Panc1 (cell line): ENCODE results near the gene SREK1. TPM values are rescaled to one million over a fixed set of nuclear protein-coding genes. Genes with fewer than 3 reads are reported as not detected.

Experiments used
- ATAC-seq: fragments of 200-7000 bp; cut with Tn5 transposase; 2 replicates; pipeline ENCODE4 v1.9.1; 2020; ENCODE audit warnings: mild to moderate bottlenecking, moderate library complexity
- BruUV-seq: library from RNA; stranded (reverse); fragments of 400-500 nt; replicated peaks from 2 replicates; lab custom pipeline; 2021; lab: Mats Ljungman, UMichigan
- CTCF ChIA-PET: fragments of 300-600 bp; sonication (Branson Sonifier 250); formaldehyde crosslinking; loops from one replicate; lab custom pipeline; 2022; ENCODE audit warnings: antibody characterized with exemption; lab: Charles Lee
- POLR2A ChIA-PET: fragments of 300-600 bp; sonication (Branson Sonifier 250); formaldehyde crosslinking; loops from one replicate; lab custom pipeline; 2022; ENCODE audit warnings: antibody characterized with exemption; lab: Charles Lee
- DNase-seq: peaks from one replicate; pipeline ENCODE4 v3.0.0-alpha.2; 2010; ENCODE audit warnings: low read depth, low spot score
- H3K27ac ChIP-seq: 2 replicates; pipeline ENCODE4 v1.5.1; 2011; ENCODE audit warnings: mild to moderate bottlenecking, low read length, inconsistent platforms
- H3K27me3 ChIP-seq: fragments of 200-500 bp; sonication (Bioruptor generic); 2 replicates; pipeline ENCODE4 v1.6.0; 2014; ENCODE audit warnings: low read length, inconsistent platforms; ENCODE audit not compliant: control insufficient read depth, insufficient read depth
- H3K36me3 ChIP-seq: fragments of 200-500 bp; sonication (Bioruptor generic); 2 replicates; pipeline ENCODE4 v1.5.1; 2014; ENCODE audit warnings: inconsistent platforms, mild to moderate bottlenecking, low read length, moderate library complexity; ENCODE audit not compliant: control insufficient read depth, insufficient read depth
- H3K4me1 ChIP-seq: 2 replicates; pipeline ENCODE4 v1.5.1; 2011; ENCODE audit warnings: inconsistent platforms, mild to moderate bottlenecking, low read length, moderate library complexity; ENCODE audit not compliant: control insufficient read depth, insufficient read depth
- H3K4me3 ChIP-seq, 2 experiments: 2 replicates each; pipeline ENCODE4 v1.5.1; 2011 to 2012; ENCODE audit warnings: low read depth in 2 of 2, low read length in 2 of 2, mild to moderate bottlenecking in 2 of 2, inconsistent platforms in 1 of 2, moderate library complexity in 1 of 2
- H3K9me3 ChIP-seq: fragments of 200-500 bp; sonication (Bioruptor generic); 2 replicates; pipeline ENCODE4 v1.5.1; 2014; ENCODE audit warnings: low read depth, mild to moderate bottlenecking, inconsistent platforms, low read length, moderate library complexity; ENCODE audit not compliant: control insufficient read depth, insufficient read depth
- POLR2AphosphoS5 ChIP-seq: IDR thresholded peaks from 2 replicates; pipeline ENCODE4 v1.6.1; 2012; ENCODE audit warnings: mild to moderate bottlenecking, low read depth, low read length, moderate library complexity
- SIN3A ChIP-seq: IDR thresholded peaks from 2 replicates; pipeline ENCODE4 v1.6.1; 2012; ENCODE audit warnings: low read depth, mild to moderate bottlenecking, low read length, moderate library complexity, borderline replicate concordance; ENCODE audit not compliant: insufficient read depth
- TCF7L2 ChIP-seq: IDR thresholded peaks from 2 replicates; pipeline ENCODE4 v1.6.1; 2011; ENCODE audit warnings: mild to moderate bottlenecking, low read depth, low read length, inconsistent platforms
- in situ Hi-C: cut with HindIII; loops from 2 replicates; pipeline ENCODE4 v1.10.0; 2016; ENCODE audit warnings: low sequenced_read_pairs, low pct_unique_long_range_greater_than_20kb
- intact Hi-C: fragments of 100-400 bp; cut with micrococcal nuclease; formaldehyde crosslinking; loops from one replicate; pipeline ENCODE4 v1.10.0; 2022; ENCODE audit not compliant: unreplicated experiment
- total RNA-seq: library from RNA; stranded (reverse); gene quantifications from one replicate; pipeline ENCODE4 v1.2.1, GENCODE V29; 2021; ENCODE audit not compliant: unreplicated experiment
- TF ChIP-seq, protein P1 (sequence below), 2 experiments: IDR thresholded peaks; 2 replicates each; pipeline ENCODE4 v1.6.1; 2011 to 2012; ENCODE audit warnings: low read depth in 2 of 2, control low read depth in 1 of 2, low read length in 1 of 2, mild to moderate bottlenecking in 1 of 2, moderate library complexity in 1 of 2; ENCODE audit not compliant: insufficient read depth in 1 of 2
- TF ChIP-seq, protein P2 (sequence below): fragments of 450-650 bp; IDR thresholded peaks from 2 replicates; pipeline ENCODE4 v1.5.1; 2017; ENCODE audit warnings: mild to moderate bottlenecking

Gene SREK1
- total RNA-seq, 1 experiment from 2014 or later = 89.7 TPM

DNA sequence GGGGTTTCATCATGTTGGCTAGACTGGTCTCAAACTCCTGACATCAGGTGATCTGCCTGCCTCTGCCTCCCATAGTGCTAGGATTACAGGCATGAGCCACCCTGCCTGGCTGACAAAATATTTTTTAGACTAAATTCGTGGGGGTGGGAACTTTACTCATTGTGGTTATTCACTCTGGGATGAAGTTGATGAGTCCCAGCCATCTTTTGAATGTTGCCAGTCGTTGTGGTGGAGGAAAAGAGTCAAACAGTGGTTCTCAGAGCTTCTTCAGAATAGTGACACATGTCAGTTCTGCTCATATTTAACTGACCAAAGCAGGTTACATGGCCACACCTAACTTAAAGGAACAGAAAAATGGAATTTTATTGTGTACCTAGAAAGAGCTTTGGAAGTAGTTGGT lies 6.9 kb downstream of the SREK1 start:
- CTCF ChIA-PET = no interaction called here
- H3K4me1 ChIP-seq = peaks cover 18% of the 10 kb centered on the region
- H3K9me3 ChIP-seq = no peaks in the 10 kb centered on the region
- TF ChIP-seq TCF7L2 (no peak), POLR2AphosphoS5 (no peak), SIN3A (no peak)
- TF ChIP-seq, protein P1, sequence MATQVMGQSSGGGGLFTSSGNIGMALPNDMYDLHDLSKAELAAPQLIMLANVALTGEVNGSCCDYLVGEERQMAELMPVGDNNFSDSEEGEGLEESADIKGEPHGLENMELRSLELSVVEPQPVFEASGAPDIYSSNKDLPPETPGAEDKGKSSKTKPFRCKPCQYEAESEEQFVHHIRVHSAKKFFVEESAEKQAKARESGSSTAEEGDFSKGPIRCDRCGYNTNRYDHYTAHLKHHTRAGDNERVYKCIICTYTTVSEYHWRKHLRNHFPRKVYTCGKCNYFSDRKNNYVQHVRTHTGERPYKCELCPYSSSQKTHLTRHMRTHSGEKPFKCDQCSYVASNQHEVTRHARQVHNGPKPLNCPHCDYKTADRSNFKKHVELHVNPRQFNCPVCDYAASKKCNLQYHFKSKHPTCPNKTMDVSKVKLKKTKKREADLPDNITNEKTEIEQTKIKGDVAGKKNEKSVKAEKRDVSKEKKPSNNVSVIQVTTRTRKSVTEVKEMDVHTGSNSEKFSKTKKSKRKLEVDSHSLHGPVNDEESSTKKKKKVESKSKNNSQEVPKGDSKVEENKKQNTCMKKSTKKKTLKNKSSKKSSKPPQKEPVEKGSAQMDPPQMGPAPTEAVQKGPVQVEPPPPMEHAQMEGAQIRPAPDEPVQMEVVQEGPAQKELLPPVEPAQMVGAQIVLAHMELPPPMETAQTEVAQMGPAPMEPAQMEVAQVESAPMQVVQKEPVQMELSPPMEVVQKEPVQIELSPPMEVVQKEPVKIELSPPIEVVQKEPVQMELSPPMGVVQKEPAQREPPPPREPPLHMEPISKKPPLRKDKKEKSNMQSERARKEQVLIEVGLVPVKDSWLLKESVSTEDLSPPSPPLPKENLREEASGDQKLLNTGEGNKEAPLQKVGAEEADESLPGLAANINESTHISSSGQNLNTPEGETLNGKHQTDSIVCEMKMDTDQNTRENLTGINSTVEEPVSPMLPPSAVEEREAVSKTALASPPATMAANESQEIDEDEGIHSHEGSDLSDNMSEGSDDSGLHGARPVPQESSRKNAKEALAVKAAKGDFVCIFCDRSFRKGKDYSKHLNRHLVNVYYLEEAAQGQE (IDR thresholded peaks at IDR 0.05; ENCODE audit: insufficient read depth in 1 of 2, low read depth in 2 of 2, low read length in 1 of 2) = no peak
- TF ChIP-seq, protein P2, sequence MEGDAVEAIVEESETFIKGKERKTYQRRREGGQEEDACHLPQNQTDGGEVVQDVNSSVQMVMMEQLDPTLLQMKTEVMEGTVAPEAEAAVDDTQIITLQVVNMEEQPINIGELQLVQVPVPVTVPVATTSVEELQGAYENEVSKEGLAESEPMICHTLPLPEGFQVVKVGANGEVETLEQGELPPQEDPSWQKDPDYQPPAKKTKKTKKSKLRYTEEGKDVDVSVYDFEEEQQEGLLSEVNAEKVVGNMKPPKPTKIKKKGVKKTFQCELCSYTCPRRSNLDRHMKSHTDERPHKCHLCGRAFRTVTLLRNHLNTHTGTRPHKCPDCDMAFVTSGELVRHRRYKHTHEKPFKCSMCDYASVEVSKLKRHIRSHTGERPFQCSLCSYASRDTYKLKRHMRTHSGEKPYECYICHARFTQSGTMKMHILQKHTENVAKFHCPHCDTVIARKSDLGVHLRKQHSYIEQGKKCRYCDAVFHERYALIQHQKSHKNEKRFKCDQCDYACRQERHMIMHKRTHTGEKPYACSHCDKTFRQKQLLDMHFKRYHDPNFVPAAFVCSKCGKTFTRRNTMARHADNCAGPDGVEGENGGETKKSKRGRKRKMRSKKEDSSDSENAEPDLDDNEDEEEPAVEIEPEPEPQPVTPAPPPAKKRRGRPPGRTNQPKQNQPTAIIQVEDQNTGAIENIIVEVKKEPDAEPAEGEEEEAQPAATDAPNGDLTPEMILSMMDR = no peak
- no peak overlapping the region for H3K27ac ChIP-seq
- DNase-seq (no peak), ATAC-seq (no peak)
- peaks cover 2% of the 10 kb centered on the region; the same call in 1 of the 2 replicates for H3K36me3 ChIP-seq
- H3K4me3 ChIP-seq = no peak overlapping the region
- no TSS peak for BruUV-seq
- in situ Hi-C loops (no loop called here), intact Hi-C loops (no loop called here)
- H3K27me3 ChIP-seq = no peaks in the 10 kb centered on the region
- POLR2A ChIA-PET = no interaction called here

DNA sequence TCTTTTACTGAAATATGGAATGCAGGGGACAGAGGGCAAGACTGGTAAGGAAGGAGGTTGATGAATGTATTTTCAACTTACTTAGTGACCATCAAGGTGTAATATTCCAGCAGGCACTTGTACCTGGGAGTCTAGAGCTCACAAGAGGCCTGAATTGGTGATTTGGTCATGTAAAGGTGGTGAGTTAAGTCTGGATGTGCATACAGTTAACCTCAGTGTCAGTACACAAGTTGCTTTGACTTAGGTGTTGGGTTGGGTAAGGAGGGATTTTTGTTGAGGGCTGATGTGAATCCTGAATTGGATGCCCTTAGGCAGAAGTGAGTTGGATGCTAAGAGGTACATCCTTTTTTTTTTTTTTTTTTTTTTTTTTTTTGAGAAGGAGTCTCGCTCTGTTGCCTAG lies 7.4 kb downstream of the SREK1 start:
- TF ChIP-seq TCF7L2 (no peak), SIN3A (no peak), POLR2AphosphoS5 (no peak)
- TF ChIP-seq, protein P1 (IDR thresholded peaks at IDR 0.05; ENCODE audit: insufficient read depth in 1 of 2, low read depth in 2 of 2, low read length in 1 of 2) = no peak
- TF ChIP-seq, protein P2 = no peak
- H3K27ac ChIP-seq = no peak overlapping the region
- BruUV-seq = no TSS peak
- peaks cover 13% of the 10 kb centered on the region for H3K4me1 ChIP-seq
- H3K36me3 ChIP-seq = peaks cover 5% of the 10 kb centered on the region; the same call in 1 of the 2 replicates
- ATAC-seq (peak; percentile 26), DNase-seq (no peak)
- CTCF ChIA-PET = no interaction called here
- intact Hi-C loops = no loop called here
- no peaks in the 10 kb centered on the region for H3K9me3 ChIP-seq
- in situ Hi-C loops = no loop called here
- POLR2A ChIA-PET = no interaction called here
- no peak overlapping the region for H3K4me3 ChIP-seq
- no peaks in the 10 kb centered on the region for H3K27me3 ChIP-seq
